Spinal cord (tissue), 10 donors: Measurements from ENCODE around the gene FBXL5. TPM values are rescaled to one million over a fixed set of nuclear protein-coding genes. Genes with fewer than 3 reads are reported as not detected.

Source experiments
- DNase-seq, 6 donors: peaks; one replicate each; pipeline versions ENCODE4 v3.0.0 to v3.0.0-alpha.2; 2013 to 2015; ENCODE audit warnings: low spot score in 6 of 6, low read depth in 4 of 6
- H3K27ac ChIP-seq: one replicate; pipeline ENCODE4 v1.5.1; 2013; ENCODE audit warnings: low read depth, low read length, control low read depth
- H3K27me3 ChIP-seq: one replicate; pipeline ENCODE4 v1.6.1; 2013; ENCODE audit warnings: low read length; ENCODE audit not compliant: control insufficient read depth, insufficient read depth
- H3K36me3 ChIP-seq: one replicate; pipeline ENCODE4 v1.6.1; 2013; ENCODE audit warnings: low read length; ENCODE audit not compliant: control insufficient read depth, insufficient read depth
- H3K4me1 ChIP-seq: one replicate; pipeline ENCODE4 v1.6.1; 2013; ENCODE audit warnings: low read length; ENCODE audit not compliant: control insufficient read depth, insufficient read depth
- H3K4me3 ChIP-seq: one replicate; pipeline ENCODE4 v1.5.1; 2013; ENCODE audit warnings: low read depth, low read length, control low read depth
- H3K9me3 ChIP-seq: one replicate; pipeline ENCODE4 v1.6.1; 2013; ENCODE audit warnings: low read length; ENCODE audit not compliant: control insufficient read depth, insufficient read depth
- WGBS: methylation state at CpG from one replicate; pipeline ENCODE4 v1.1.5; 2013; ENCODE audit warnings: missing lambda C conversion rate; ENCODE audit not compliant: insufficient coverage; 5-methylcytosine and 5-hydroxymethylcytosine counted together
- polyA plus RNA-seq, 2 donors: library from polyadenylated mRNA; unstranded; fragments of 120-200 nt; gene quantifications; one replicate each; pipeline ENCODE4 v1.2.1, GENCODE V29; 2013; ENCODE audit not compliant: insufficient read length in 2 of 2
- total RNA-seq, 2 donors: library from RNA; depleted of rRNA in 1 of 2; stranded (reverse); fragments of 120-200 nt in 1 of 2; fragments of >200 nt in 1 of 2; gene quantifications; one replicate each; pipeline versions ENCODE4 v1.2.3 to v1.2.4, GENCODE V29; 2013 to 2014
- donor health status: healthy.

FBXL5 gene
- total and polyA plus RNA-seq, 4 donors, result 85.8 to 197 (median 112) TPM

- Histone ChIP-seq H3K36me3 (no peaks in the 10 kb centered on the region), H3K27me3 (no peaks in the 10 kb centered on the region), H3K9me3 (no peaks in the 10 kb centered on the region), H3K4me1 (no peaks in the 10 kb centered on the region), H3K4me3 (no peak overlapping the region), H3K27ac (no peak overlapping the region)
- no CpG with 5 or more reads among the region's 2 CpGs for WGBS
- DNase-seq, result no peak
These were observed 69.8 kb downstream of the FBXL5 start for GRCh38 chr4:15585331-15585730.

DNA sequence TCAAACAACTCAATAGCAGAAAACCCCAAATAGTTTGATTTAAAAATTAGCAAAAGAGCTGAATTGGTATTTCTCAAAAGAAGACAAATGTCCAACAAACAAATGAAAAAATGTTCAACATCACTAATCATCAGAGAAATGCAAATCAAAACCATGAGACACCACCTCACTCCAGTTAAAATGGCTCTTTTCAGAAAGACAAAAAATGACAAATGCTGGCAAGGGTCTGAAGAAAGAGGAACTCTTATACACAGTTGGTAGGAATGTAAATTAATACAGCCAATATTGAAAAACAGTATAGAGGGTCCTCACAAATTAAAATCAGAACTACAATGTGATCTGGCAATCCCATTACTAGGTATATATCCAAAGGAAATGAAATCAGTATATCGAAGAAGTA lies 70.4 kb downstream of the FBXL5 start:
- DNase-seq, result no peak
- Histone ChIP-seq H3K36me3 (no peaks in the 10 kb centered on the region), H3K4me3 (no peak overlapping the region), H3K27ac (no peak overlapping the region), H3K27me3 (no peaks in the 10 kb centered on the region), H3K9me3 (no peaks in the 10 kb centered on the region), H3K4me1 (no peaks in the 10 kb centered on the region)
- WGBS, result no CpG with 5 or more reads among the region's 1 CpG

DNA sequence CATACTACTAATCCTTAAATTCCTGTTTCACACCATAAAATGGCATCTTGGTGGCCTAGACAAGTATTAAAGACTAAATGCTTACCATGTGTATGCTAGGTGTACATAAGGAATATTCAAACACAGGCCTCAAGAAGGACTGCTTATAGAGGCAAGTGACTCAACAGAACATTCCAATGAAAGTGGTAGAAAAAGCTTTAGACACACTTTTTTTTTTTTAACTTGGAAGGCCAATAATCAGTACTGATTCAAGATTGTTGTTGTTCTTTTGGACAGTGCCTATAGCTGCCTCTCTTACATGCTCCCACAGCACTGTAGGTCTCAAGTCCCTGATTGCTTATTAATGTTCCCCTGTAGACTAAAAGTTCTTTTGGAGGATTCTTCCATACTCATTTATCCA lies 77.6 kb downstream of the FBXL5 start:
- Histone ChIP-seq H3K4me1 (no peaks in the 10 kb centered on the region), H3K27me3 (no peaks in the 10 kb centered on the region), H3K36me3 (peaks cover 4% of the 10 kb centered on the region), H3K4me3 (no peak overlapping the region), H3K9me3 (no peaks in the 10 kb centered on the region), H3K27ac (no peak overlapping the region)
- no peak for DNase-seq

GRCh38 chr4:15575966-15576365 lies 79.2 kb downstream of the FBXL5 start:
- no peaks in the 10 kb centered on the region for H3K4me1 ChIP-seq
- DNase-seq, result no peak
- H3K27me3 ChIP-seq, result no peaks in the 10 kb centered on the region
- no peaks in the 10 kb centered on the region for H3K9me3 ChIP-seq
- no peak overlapping the region for H3K4me3 ChIP-seq
- WGBS, result 83% methylated on average over 1 of the region's 2 CpGs
- H3K36me3 ChIP-seq, result peaks cover 4% of the 10 kb centered on the region
- H3K27ac ChIP-seq, result no peak overlapping the region

- no peak overlapping the region for H3K27ac ChIP-seq
- no peak for DNase-seq
- no peak overlapping the region for H3K4me3 ChIP-seq
- 100% methylated on average over 1 of the region's 5 CpGs for WGBS
- no peaks in the 10 kb centered on the region for H3K27me3 ChIP-seq
- H3K9me3 ChIP-seq, result no peaks in the 10 kb centered on the region
- H3K4me1 ChIP-seq, result no peaks in the 10 kb centered on the region
- H3K36me3 ChIP-seq, result peaks cover 16% of the 10 kb centered on the region
These were observed 85.4 kb downstream of the FBXL5 start for GRCh38 chr4:15569746-15570145.

- H3K4me1 ChIP-seq, result no peaks in the 10 kb centered on the region
- H3K27me3 ChIP-seq, result no peaks in the 10 kb centered on the region
- no peak overlapping the region for H3K4me3 ChIP-seq
- DNase-seq, result no peak
- no peak overlapping the region for H3K27ac ChIP-seq
- no peaks in the 10 kb centered on the region for H3K9me3 ChIP-seq
- peaks cover 20% of the 10 kb centered on the region for H3K36me3 ChIP-seq
These were observed 86.3 kb downstream of the FBXL5 start for GRCh38 chr4:15568821-15569220.

DNA sequence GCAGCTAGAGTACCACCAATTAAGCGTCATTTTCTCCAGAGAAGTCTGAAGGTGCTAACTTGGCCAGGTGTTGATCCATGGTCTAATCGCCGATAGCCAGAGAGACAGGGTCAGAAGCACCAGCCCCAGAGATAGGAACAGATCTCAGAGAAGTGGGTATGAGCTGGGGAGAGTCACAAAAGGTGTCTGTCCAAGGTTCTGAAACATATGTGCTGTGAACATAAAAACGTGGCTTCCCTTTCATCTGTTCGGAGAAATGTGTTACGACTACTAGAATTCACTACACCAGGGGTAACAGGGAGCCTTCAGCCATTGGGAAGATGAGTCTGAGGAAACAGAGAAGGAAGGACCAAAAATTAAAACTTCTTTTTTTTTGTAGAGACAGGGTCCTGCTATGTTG lies 91.3 kb downstream of the FBXL5 start:
- 96% methylated on average over 5 of the region's 6 CpGs for WGBS
- Histone ChIP-seq H3K4me1 (no peaks in the 10 kb centered on the region), H3K4me3 (no peak overlapping the region), H3K9me3 (no peaks in the 10 kb centered on the region), H3K27ac (no peak overlapping the region), H3K27me3 (no peaks in the 10 kb centered on the region), H3K36me3 (peaks cover 25% of the 10 kb centered on the region)
- DNase-seq, result no peak

- no peak overlapping the region for H3K27ac ChIP-seq
- DNase-seq, result no peak
- H3K4me3 ChIP-seq, result no peak overlapping the region
- no peaks in the 10 kb centered on the region for H3K4me1 ChIP-seq
- peaks cover 29% of the 10 kb centered on the region for H3K36me3 ChIP-seq
- H3K27me3 ChIP-seq, result no peaks in the 10 kb centered on the region
- H3K9me3 ChIP-seq, result no peaks in the 10 kb centered on the region
These were observed 92.5 kb downstream of the FBXL5 start for GRCh38 chr4:15562623-15563022.

- H3K27me3 ChIP-seq, result no peaks in the 10 kb centered on the region
- no peak overlapping the region for H3K4me3 ChIP-seq
- peaks cover 29% of the 10 kb centered on the region for H3K36me3 ChIP-seq
- no peaks in the 10 kb centered on the region for H3K9me3 ChIP-seq
- 85% methylated on average over 1 of the region's 3 CpGs for WGBS
- no peak overlapping the region for H3K27ac ChIP-seq
- no peak for DNase-seq
- H3K4me1 ChIP-seq, result no peaks in the 10 kb centered on the region
These were observed 93.0 kb downstream of the FBXL5 start for GRCh38 chr4:15562114-15562513.

GRCh38 chr4:15558561-15558960 lies 96.6 kb downstream of the FBXL5 start:
- Histone ChIP-seq H3K27me3 (no peaks in the 10 kb centered on the region), H3K4me1 (no peaks in the 10 kb centered on the region), H3K27ac (no peak overlapping the region), H3K9me3 (no peaks in the 10 kb centered on the region), H3K36me3 (peaks cover 26% of the 10 kb centered on the region), H3K4me3 (no peak overlapping the region)
- WGBS, result 100% methylated on average over 1 of the region's 2 CpGs
- DNase-seq, result no peak
